Measurements from ENCODE around the gene GABPB2.
A peak's percentile ranks its signal among the peaks of the same experiment; 100 is the strongest.

The GABPB2 gene

GRCh38 chr1:151133018-151133806 lies 62.7 kb downstream of the GABPB2 start:
- DNase-seq (ENCODE audit: low spot score), result no peak

GRCh38 chr1:151134396-151134795 lies 63.8 kb downstream of the GABPB2 start:
- DNase-seq (ENCODE audit: low spot score), result no peak

GRCh38 chr1:151134991-151135390 lies 64.4 kb downstream of the GABPB2 start:
- DNase-seq (ENCODE audit: low spot score), result no peak

- DNase-seq (ENCODE audit: low spot score), result no peak
Observed at GRCh38 chr1:151135433-151136385, 65.1 kb downstream of the GABPB2 start.

- DNase-seq (ENCODE audit: low spot score), result no peak
Observed at GRCh38 chr1:151137789-151138188, 67.2 kb downstream of the GABPB2 start.

GRCh38 chr1:151142411-151143056 lies 72.0 kb downstream of the GABPB2 start:
- DNase-seq (ENCODE audit: low spot score), result no peak

- DNase-seq (ENCODE audit: low spot score), result no peak
Observed at GRCh38 chr1:151143057-151143435, 72.5 kb downstream of the GABPB2 start.

- DNase-seq (ENCODE audit: low spot score), result no peak
Observed at GRCh38 chr1:151143986-151144385, 73.4 kb downstream of the GABPB2 start.

- no peak for DNase-seq (ENCODE audit: low spot score)
Observed at GRCh38 chr1:151144474-151145303, 74.1 kb downstream of the GABPB2 start.

- DNase-seq (ENCODE audit: low spot score), result no peak
Observed at GRCh38 chr1:151145304-151146071, 74.9 kb downstream of the GABPB2 start.

GRCh38 chr1:151146072-151146411 lies 75.5 kb downstream of the GABPB2 start:
- no peak for DNase-seq (ENCODE audit: low spot score)

GRCh38 chr1:151146412-151147131 lies 76.0 kb downstream of the GABPB2 start, which contains the start of gene SEMA6C:
Gene SEMA6C, minus strand, starts transcription at chr1:151146631. Its CDS starts 4,010 bp downstream, at chr1:151142621.
- DNase-seq (ENCODE audit: low spot score), result peak; percentile 85

- no peak for DNase-seq (ENCODE audit: low spot score)
Observed at GRCh38 chr1:151147132-151147503, 76.6 kb downstream of the GABPB2 start.

- no peak for DNase-seq (ENCODE audit: low spot score)
Observed at GRCh38 chr1:151147665-151148064, 77.1 kb downstream of the GABPB2 start.

GRCh38 chr1:151156515-151156819 lies 85.9 kb downstream of the GABPB2 start, which contains the start of gene TNFAIP8L2:
Gene TNFAIP8L2, plus strand, starts transcription at chr1:151156649. Its CDS starts 2,049 bp downstream, at chr1:151158698.
- peak; percentile 73 for DNase-seq (ENCODE audit: low spot score)

- DNase-seq (ENCODE audit: low spot score), result peak; percentile 60
Observed at GRCh38 chr1:151157067-151157531, 86.5 kb downstream of the GABPB2 start.

GRCh38 chr1:151158326-151158725 lies 87.8 kb downstream of the GABPB2 start:
- DNase-seq (ENCODE audit: low spot score), result peak; percentile 18

- DNase-seq (ENCODE audit: low spot score), result no peak
Observed at GRCh38 chr1:151158751-151159251, 88.2 kb downstream of the GABPB2 start.

GRCh38 chr1:151159373-151159772 lies 88.8 kb downstream of the GABPB2 start:
- DNase-seq (ENCODE audit: low spot score), result no peak

- no peak for DNase-seq (ENCODE audit: low spot score)
Observed at GRCh38 chr1:151164732-151165280, 94.2 kb downstream of the GABPB2 start.
